ENCODE data around the gene ZKSCAN3.

DNA sequence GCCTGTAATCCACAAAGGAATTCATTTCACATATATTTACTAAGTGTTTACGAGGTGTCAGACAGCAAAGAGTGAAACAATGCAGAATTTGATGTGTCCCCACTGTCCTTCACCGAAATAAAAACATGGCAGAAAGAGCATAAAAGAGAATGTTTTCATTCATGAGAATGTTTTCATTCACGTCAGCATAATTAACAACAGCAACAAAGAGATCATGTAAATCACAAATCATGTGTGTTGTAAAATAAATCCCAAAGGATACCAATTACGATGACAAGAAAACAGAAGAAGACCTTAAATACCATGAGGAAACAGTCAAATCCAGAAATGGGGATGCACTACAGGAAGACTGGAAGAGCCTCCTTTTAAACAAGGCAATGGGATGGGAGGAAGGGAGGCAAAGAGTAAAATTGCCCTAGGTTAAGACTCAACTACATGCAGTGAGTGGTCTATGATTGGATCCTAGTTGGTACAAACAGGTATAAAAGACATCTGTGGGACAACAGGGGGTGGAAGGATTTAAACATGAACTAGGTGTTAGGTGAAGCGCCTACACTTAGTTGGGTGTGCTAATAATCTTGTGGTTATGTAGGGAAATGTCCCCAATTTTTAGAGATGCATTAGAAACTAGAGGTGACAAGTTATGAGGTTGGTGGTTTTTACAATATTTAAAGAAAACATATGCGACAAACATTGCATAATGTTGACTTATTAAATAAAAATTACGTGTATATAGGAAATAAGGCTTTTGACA is 15.3 kb upstream of the ZKSCAN3 start:
- TF ChIP-seq ZFP3 (CRISPR knock-in tag; IDR thresholded peaks at IDR 0.05) (no peak), CSDC2 (CRISPR knock-in tag; IDR thresholded peaks at IDR 0.05) (no peak), SNAI2 (CRISPR knock-in tag; IDR thresholded peaks at IDR 0.05) (no peak), ZNF70 (CRISPR knock-in tag; IDR thresholded peaks at IDR 0.05) (no peak), CREB5 (CRISPR knock-in tag; IDR thresholded peaks at IDR 0.05; ENCODE audit: low read depth) (no peak), ARNTL (CRISPR knock-in tag; IDR thresholded peaks at IDR 0.05; ENCODE audit: borderline replicate concordance, low read depth) (no peak), PATZ1 (CRISPR knock-in tag; IDR thresholded peaks at IDR 0.05; ENCODE audit: borderline replicate concordance) (no peak), POU6F1 (CRISPR knock-in tag; IDR thresholded peaks at IDR 0.05; ENCODE audit: borderline replicate concordance, low read depth) (no peak), BACH2 (CRISPR knock-in tag; IDR thresholded peaks at IDR 0.05; ENCODE audit: borderline replicate concordance) (no peak), ZNF8 (CRISPR knock-in tag; IDR thresholded peaks at IDR 0.05) (no peak)
